ENCODE data around the gene UNC119B.

The UNC119B gene

DNA sequence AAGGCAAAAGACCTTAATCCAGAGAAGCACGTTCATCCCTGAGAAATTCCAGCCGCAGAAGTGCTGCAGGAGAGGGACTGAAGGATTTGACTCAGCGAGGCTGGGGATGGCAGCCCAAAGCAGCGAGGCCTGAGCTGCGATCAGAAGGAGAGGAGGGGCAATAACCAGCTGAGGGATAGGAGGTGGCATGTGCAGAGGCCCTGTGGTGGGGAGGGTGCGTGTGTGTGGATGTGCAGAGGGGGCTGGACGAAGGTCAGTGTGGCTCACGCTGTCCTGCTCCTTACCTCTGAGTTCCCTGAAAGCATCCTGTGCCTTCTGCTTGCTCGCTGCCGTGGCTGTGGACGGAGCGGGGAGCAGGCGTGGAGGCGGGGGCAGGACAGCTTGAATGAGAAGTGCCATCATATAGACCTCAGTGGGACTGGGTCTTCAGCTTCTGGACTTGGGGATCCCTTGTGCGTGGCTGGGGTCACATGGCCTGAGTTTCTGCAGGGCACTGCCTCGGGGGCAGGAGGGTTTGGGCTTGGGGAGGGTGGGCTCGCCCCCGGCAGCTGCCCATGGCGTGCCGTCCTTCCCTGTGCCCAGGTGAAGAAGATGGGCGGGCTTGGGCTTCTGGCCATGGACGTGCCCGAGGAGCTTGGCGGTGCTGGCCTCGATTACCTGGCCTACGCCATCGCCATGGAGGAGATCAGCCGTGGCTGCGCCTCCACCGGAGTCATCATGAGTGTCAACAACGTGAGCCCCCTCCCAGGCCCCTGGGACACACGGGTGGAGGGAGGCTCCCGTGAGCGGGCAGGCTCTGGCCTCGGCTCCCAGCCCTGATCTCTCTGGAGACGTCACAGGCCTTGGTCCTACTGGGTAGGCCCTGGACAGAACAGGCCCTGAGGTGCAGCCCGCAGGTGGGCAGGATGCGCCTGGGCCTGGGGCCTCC lies 26.4 kb downstream of the UNC119B start:
- DNase-seq (ENCODE audit: low read depth), result no peak
- no peak overlapping the region for H3K4me3 ChIP-seq (ENCODE audit: low read depth, low read length)

- no peak for DNase-seq (ENCODE audit: low read depth)
- H3K4me3 ChIP-seq (ENCODE audit: low read depth, low read length), result no peak overlapping the region
Measured at GRCh38 chr12:120737557-120738251, 27.4 kb downstream of the UNC119B start.

DNA sequence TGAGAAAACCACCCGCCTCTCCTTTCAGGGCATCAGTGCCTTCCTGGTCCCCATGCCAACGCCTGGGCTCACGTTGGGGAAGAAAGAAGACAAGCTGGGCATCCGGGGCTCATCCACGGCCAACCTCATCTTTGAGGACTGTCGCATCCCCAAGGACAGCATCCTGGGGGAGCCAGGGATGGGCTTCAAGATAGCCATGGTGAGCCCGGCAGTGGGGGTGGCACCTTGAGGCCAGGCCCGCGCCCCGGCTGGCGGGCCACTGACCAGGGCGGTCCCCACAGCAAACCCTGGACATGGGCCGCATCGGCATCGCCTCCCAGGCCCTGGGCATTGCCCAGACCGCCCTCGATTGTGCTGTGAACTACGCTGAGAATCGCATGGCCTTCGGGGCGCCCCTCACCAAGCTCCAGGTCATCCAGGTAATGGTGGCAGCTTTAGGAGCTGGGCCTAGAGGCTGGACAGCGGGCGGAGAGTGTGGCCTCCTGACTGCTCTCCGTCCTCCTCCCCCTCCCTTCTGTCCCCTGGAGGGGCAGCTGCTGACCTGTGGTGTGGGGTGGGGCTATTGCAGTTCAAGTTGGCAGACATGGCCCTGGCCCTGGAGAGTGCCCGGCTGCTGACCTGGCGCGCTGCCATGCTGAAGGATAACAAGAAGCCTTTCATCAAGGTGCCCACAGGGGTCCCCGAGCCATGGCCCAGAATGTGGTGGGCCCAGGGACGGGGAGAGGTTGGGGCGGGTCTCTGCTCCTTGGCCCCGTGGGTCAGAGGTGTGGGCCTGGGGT lies 28.2 kb downstream of the UNC119B start:
- DNase-seq (ENCODE audit: low read depth), result no peak
- no peak overlapping the region for H3K4me3 ChIP-seq (ENCODE audit: low read depth, low read length)

DNA sequence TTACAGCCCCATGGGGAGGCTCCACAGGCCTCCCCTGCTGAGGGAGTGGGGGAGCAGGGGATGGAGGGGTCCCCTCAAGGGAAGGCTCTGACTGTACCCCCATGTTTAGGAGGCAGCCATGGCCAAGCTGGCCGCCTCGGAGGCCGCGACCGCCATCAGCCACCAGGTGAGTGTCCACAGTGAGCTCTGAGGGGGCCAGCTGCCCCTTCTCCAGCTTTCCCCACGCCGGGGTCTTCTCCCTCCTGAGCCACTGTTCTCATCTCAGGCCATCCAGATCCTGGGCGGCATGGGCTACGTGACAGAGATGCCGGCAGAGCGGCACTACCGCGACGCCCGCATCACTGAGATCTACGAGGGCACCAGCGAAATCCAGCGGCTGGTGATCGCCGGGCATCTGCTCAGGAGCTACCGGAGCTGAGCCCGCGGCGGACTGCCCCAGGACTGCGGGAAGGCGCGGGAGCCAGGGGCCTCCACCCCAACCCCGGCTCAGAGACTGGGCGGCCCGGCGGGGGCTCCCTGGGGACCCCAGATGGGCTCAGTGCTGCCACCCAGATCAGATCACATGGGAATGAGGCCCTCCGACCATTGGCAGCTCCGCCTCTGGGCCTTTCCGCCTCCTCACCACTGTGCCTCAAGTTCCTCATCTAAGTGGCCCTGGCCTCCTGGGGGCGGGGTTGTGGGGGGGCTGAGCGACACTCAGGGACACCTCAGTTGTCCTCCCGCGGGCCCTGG lies 28.9 kb downstream of the UNC119B start:
- no peak overlapping the region for H3K4me3 ChIP-seq (ENCODE audit: low read depth, low read length)
- no peak for DNase-seq (ENCODE audit: low read depth)

DNA sequence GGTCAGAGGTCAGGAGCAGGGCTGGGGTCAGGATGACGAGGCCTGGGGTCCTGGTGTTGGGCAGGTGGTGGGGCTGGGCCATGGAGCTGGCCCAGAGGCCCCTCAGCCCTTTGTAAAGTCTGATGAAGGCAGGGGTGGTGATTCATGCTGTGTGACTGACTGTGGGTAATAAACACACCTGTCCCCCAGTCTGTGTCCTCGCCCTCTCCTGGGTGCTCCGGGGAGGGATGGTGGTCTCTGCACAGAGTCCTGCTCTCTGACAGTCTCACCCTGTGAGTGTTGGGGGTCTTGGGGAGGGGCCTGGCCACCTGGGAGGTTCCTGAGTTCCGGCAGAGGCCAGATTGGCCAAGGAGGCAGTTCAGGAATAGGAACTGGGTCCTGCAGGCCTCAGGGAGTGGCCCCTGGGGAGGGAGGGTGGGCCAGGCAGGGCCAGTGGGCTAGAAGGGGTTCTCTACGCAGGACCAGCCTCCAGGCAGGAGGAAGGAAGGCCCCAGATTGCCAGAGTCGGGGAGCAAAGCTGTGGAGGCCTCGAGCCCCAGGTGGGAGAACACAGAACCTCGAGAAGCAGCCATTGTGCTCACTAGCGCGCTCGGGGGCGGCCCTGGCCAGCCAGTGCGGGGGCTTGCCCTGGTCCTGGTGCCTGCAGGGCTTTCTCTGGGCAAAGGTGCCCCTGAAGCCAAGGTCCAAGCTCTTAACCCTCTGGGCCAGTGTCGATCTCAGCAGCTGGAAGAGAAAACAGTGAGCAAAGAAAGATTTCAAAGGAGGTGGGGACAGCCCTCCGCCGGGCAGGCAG lies 29.8 kb downstream of the UNC119B start:
- no peak for DNase-seq (ENCODE audit: low read depth)
- no peak overlapping the region for H3K4me3 ChIP-seq (ENCODE audit: low read depth, low read length)

DNA sequence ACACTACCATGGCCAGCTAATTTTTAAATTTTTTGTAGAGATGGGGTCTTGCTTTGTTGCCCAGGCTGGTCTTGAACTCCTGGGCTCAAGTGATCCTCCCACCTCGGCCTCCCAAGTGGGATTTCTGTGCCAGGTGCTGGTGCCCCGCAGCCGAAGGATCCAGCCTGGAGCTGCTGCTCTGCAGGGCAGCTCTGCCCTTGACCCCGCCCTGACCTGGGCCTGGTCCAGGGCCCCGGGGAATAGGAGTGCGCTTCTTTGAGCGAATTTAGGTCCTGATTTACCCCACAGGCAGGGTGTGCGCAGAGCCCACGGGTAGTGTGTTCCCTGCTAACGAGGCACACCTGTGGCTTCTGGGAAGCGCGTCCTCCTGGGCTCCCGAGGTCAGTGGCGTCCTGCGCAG lies 30.6 kb downstream of the UNC119B start:
- DNase-seq (ENCODE audit: low read depth), result no peak
- H3K4me3 ChIP-seq (ENCODE audit: low read depth, low read length), result no peak overlapping the region

- DNase-seq (ENCODE audit: low read depth), result no peak
Measured at GRCh38 chr12:120741476-120742421, 31.5 kb downstream of the UNC119B start.

DNA sequence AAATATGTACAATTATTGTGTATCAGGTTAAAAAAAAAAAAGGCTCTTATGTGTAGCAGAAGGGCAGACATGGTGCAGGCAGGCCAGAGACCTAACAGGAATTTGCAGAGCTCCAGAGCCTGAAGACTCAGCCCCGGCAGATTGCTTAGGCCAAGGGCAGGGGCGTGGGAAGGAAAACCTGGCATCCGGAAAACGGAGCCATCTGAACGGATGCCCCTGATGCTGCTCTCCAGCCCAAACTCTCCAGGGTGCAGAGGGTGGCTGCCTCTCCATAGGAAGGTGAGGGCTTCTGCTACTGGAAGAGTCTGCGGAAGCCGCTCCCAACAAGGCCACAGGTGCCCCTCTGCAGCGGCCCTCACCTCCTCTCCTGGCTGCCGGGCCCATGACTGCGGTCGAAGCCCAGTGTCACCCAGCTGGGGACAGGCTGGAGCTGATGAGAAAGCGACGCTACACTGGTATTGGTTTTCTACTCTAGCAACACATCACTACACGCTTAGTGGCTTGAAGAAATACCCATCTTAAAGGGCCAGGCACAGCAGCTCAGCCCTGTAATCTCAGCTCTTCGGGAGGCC lies 34.8 kb downstream of the UNC119B start:
- no peak for DNase-seq (ENCODE audit: low read depth)
- no peak overlapping the region for H3K4me3 ChIP-seq (ENCODE audit: low read depth, low read length)

More at GRCh38 chr12:120741476-120742421, 31.5 kb downstream of the UNC119B start:
- H3K4me3 ChIP-seq (ENCODE audit: low read depth, low read length), result no peak overlapping the region

GRCh38 chr12:120748242-120748641 lies 38.0 kb downstream of the UNC119B start:
- no peak for DNase-seq (ENCODE audit: low read depth)
- no peak overlapping the region for H3K4me3 ChIP-seq (ENCODE audit: low read depth, low read length)

DNA sequence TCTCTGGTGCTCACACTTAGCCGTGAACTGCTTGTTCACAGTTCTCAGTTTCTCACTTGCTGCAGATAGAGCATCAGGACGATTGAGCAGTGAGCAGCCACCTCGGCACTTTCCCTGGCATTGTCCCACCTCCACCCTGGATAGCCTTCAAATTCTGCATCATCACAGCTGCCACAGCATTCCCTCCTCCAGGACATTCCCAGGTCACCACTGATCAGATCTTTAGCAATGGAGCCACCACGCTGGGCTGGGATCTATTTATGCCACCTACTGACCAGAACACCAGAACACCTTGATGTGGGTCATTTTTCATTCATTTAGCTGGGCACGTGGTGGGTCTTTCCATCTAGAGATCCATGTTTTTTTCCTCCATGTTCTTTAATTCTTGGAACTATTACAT lies 39.0 kb downstream of the UNC119B start:
- no peak for DNase-seq (ENCODE audit: low read depth)
- no peak overlapping the region for H3K4me3 ChIP-seq (ENCODE audit: low read depth, low read length)

- no peak overlapping the region for H3K4me3 ChIP-seq (ENCODE audit: low read depth, low read length)
- DNase-seq (ENCODE audit: low read depth), result no peak
Measured at GRCh38 chr12:120750806-120751205, 40.5 kb downstream of the UNC119B start.

DNA sequence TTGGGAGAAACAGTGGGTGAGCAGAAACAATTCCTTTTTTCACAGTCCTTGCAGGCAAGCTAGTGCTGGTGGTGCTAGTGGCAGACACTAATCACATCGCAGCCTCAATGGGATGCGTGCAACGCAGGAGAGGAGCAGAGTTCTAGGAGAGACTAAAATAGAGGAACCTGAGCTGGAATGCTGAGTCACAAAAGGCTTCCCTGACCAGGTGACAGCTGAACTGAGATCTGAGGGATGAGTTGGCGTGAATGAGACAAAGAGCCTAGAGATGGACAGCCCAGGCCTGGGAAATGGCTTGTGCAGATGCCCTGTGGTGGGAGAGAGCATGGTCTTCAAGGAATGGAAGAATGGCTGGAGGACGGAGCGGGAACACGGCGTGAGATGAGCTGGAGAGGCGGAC lies 41.1 kb downstream of the UNC119B start:
- no peak for DNase-seq (ENCODE audit: low read depth)

DNA sequence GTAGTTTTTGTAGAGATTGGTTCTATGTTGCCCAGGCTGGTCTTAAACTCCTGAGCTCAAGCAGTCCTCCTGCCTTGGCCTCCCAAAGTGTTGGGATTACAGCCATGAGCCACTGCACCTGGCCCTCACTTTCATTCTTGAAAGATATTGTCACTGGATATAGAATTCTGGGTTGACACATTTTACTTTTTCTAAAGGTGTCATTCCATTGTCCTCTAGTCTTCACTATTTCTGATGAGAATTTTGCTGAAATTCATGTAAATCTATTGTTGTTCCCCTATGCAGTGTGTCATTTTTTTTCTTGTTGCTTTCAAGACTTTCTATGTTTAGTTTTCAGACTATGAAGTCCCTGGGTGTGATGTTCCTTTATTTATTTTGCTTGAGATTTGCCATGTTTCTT lies 44.5 kb downstream of the UNC119B start:
- no peak overlapping the region for H3K4me3 ChIP-seq (ENCODE audit: low read depth, low read length)

More for the DNA sequence above, 41.1 kb downstream of the UNC119B start:
- H3K4me3 ChIP-seq (ENCODE audit: low read depth, low read length), result no peak overlapping the region

GRCh38 chr12:120755269-120755668 lies 45.0 kb downstream of the UNC119B start:
- no peak for DNase-seq (ENCODE audit: low read depth)
- no peak overlapping the region for H3K4me3 ChIP-seq (ENCODE audit: low read depth, low read length)

More for the DNA sequence above, 44.5 kb downstream of the UNC119B start:
- DNase-seq (ENCODE audit: low read depth), result no peak

DNA sequence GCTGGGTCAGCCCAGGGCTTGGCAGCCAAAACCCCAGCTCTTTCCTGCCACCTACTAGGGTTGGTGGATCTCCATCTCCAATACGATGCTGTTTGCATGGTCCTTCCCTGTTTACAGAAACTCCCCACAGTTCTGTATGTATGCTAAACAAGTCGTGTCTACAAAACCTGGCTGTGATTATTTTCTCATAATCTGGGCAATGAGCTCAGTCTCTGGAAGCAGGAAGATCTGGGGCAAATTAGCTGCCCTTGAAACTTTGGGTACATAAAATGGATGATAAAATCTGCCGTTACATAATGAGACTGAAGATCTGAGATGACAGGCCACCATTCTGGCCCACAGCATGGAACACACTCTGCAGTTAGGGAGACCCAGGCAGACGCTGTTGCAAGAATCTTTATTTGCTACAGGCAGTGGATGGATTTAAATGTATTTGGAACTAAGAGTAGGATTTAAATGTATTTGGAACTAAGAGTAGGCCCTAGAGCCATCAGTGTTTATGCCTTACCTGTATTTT lies 47.0 kb downstream of the UNC119B start:
- DNase-seq (ENCODE audit: low read depth), result no peak
- H3K4me3 ChIP-seq (ENCODE audit: low read depth, low read length), result no peak overlapping the region

GRCh38 chr12:120757949-120758348 lies 47.7 kb downstream of the UNC119B start:
- DNase-seq (ENCODE audit: low read depth), result no peak
- no peak overlapping the region for H3K4me3 ChIP-seq (ENCODE audit: low read depth, low read length)
